ENCODE results near the gene SMIM45.

SMIM45 gene

DNA sequence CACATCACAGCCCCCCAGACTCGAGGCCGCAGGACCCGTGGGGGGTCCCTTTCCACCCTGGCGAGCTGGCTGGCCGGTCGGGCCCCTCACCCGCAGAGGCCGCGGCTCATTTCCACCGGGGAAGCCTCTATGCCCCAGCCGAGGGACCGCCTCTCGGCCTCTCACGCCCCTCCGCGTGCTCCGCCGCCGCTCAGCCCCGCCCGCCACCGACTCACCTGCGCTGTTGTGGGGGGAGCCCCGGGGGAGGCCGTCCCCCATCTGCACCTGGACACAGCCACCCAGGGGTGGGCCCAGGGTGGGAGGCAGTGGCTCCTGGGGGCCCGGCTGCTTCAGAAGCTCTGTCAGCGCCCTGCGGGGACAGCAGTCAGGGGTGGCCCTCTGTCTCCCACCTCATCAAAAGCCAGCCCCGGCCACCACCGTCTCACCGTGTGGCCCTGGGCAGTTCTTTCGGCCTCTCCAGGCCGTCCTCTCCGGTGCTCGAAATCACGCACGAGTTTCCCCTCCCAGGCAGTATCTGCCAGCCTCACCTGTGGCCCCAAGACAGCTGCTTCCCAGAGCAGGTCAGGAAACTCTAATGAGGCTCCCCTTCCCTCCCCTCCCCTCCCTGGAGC lies 40.8 kb upstream of the SMIM45 start:
- H3K36me3 ChIP-seq (ENCODE audit: control insufficient read depth in 2 of 2, insufficient read depth in 2 of 2, low read length in 1 of 2), result peaks cover 0 to 3% of the 10 kb centered on the region in 2 experiments; a peak in 1 of 4 replicates
- 0 out of 2 replicates have a peak overlapping the region, but pooled peaks have one; percentile 32 for H3K4me3 ChIP-seq
- peaks cover 22% of the 10 kb centered on the region for H3K4me1 ChIP-seq (ENCODE audit: control insufficient read depth, insufficient read depth, low read length)
- SMC1A ChIA-PET (ENCODE audit: uncharacterized antibody, unreplicated experiment), result interaction anchor here (1.3 to 1.6 kb wide), 2 partner anchors 76 to 88 kb away, joined by 4 read pairs; no protein-coding TSS in a partner anchor
- no peak for ATAC-seq
- CTCF ChIA-PET, result interaction anchor here (1.4 to 2.9 kb wide), 3 partner anchors 30 to 244 kb away, joined by 4 to 9 read pairs (median 4); no protein-coding TSS in a partner anchor
- no peak overlapping the region for H3K27ac ChIP-seq (ENCODE audit: control insufficient read depth, insufficient read depth)
- RAD21 ChIA-PET (ENCODE audit: unreplicated experiment), result interaction anchor here (1.2 to 5.8 kb wide), 4 partner anchors 12 to 214 kb away, joined by 3 to 40 read pairs (median 8); no protein-coding TSS in a partner anchor
- H3K4me2 ChIP-seq (ENCODE audit: control insufficient read depth, insufficient read depth), result peak overlapping the region; percentile 68; the same call in 1 of the 2 replicates
- TF ChIP-seq, protein P1, sequence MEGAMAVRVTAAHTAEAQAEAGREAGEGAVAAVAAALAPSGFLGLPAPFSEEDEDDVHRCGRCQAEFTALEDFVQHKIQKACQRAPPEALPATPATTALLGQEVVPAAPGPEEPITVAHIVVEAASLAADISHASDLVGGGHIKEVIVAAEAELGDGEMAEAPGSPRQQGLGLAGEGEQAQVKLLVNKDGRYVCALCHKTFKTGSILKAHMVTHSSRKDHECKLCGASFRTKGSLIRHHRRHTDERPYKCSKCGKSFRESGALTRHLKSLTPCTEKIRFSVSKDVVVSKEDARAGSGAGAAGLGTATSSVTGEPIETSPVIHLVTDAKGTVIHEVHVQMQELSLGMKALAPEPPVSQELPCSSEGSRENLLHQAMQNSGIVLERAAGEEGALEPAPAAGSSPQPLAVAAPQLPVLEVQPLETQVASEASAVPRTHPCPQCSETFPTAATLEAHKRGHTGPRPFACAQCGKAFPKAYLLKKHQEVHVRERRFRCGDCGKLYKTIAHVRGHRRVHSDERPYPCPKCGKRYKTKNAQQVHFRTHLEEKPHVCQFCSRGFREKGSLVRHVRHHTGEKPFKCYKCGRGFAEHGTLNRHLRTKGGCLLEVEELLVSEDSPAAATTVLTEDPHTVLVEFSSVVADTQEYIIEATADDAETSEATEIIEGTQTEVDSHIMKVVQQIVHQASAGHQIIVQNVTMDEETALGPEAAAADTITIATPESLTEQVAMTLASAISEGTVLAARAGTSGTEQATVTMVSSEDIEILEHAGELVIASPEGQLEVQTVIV (IDR thresholded peaks at IDR 0.05; ENCODE audit: borderline replicate concordance, partially characterized antibody), result no peak
- TF ChIP-seq SUZ12 (IDR thresholded peaks at IDR 0.05; ENCODE audit: unreplicated experiment), result peak; percentile 13
- H3K79me2 ChIP-seq (ENCODE audit: control insufficient read depth, insufficient read depth, low read length), result no peaks in the 10 kb centered on the region
- peaks cover 6 to 12% of the 10 kb centered on the region in 2 experiments; a peak in 3 of 4 replicates for H3K27me3 ChIP-seq (replicated peaks in 1 of 2; ENCODE audit: control insufficient read depth in 2 of 2, insufficient read depth in 2 of 2, low read length in 1 of 2)
- H2AFZ ChIP-seq (ENCODE audit: control insufficient read depth, low read depth, low read length), result no peak overlapping the region
- DNase-seq (ENCODE audit: low read depth, low spot score), result no peak
- H3K9me3 ChIP-seq (replicated peaks; ENCODE audit: control insufficient read depth, insufficient read depth, low read length), result no peaks in the 10 kb centered on the region
- FAIRE-seq, result no peak
- no peak overlapping the region for H3K9ac ChIP-seq (ENCODE audit: control insufficient read depth, insufficient read depth, low read length)
- 40% methylated on average over 25 of the region's 37 CpGs for WGBS (ENCODE audit: insufficient coverage, insufficient replicate concordance, low lambda C conversion rate, missing lambda C conversion rate)
- peaks cover 6% of the 10 kb centered on the region; the same call in 1 of the 2 replicates for H4K20me1 ChIP-seq (ENCODE audit: control insufficient read depth, insufficient read depth)
- POLR2A ChIA-PET, result interaction anchor here (1.1 to 2.3 kb wide), 5 partner anchors 13 to 89 kb away, joined by 3 to 10 read pairs (median 3); no protein-coding TSS in a partner anchor
- intact Hi-C loops (cut with micrococcal nuclease; ENCODE audit: unreplicated experiment), result no loop called here
- no TSS peak for BruUV-seq (replicated peaks)
- in situ Hi-C loops (cut with MboI), result no loop called here
